Central memory CD4-positive, alpha-beta T cell (primary cell): ENCODE measurements around the gene GATA1.
A peak's percentile ranks its signal among the peaks of the same experiment; 100 is the strongest.
"Not testable (repeated sequence)": the region's sequence is repeated elsewhere in the genome, so short reads cannot be mapped to it uniquely, and the experiment has no call there.

Source experiments
- DNase-seq: peaks from one replicate; pipeline ENCODE4 v3.0.0; 2022

GATA1 gene

DNA sequence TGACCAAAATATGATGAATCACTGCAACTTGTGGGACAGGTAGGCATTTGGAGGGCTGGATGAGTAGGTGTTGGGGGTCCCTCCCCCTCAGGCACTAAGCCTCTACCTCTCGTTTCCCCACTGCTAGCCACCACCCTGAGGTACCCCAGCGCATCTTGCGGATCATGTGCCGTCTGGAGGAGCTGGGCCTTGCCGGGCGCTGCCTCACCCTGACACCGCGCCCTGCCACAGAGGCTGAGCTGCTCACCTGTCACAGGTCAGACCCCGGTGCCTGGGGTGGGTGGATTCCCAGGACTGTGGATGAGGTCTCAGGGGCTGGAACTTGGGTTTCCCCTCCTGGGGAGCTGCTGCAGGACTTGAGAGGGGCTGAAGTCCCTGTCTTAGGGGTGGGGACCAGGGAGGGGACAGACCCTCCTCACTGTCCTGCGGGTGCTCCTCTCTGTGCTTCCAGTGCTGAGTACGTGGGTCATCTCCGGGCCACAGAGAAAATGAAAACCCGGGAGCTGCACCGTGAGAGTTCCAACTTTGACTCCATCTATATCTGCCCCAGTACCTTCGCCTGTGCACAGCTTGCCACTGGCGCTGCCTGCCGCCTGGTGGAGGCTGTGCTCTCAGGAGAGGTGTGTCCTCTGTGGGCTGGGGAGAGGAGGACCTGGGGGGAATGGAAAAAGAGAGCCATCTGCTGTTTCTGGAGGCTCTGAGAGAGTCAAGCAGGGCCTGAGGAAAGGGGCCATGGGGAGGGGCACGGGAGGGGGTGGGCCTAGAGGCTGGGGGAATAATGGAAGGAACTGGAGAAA lies 29.8 kb downstream of the GATA1 start:
- DNase-seq: no peak

GRCh38 chrX:48818098-48818497 lies 31.7 kb downstream of the GATA1 start:
- no peak for DNase-seq

DNA sequence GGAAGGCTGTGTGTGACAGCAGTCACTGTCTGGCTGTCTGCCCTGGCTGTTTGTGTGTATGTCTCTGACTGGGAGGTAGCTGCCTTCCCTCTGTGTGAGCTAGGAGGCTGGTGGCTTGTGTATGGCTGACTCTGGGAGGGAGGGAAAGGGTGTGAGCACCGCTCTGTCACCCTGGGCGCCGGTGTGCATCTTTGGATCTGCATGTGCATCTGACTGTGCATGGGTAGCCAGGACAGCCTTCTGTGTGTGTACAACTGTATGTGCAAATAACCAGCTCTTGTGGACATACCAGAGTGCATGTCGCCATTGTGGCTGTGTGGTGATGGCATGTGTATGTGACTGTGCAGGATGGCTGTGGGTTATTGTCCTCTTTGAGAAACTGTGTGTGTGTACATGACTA lies 32.5 kb downstream of the GATA1 start:
- no peak for DNase-seq

- not testable (repeated sequence) for DNase-seq
Measured at GRCh38 chrX:48819394-48819793, 33.0 kb downstream of the GATA1 start.

- no peak for DNase-seq
Measured at GRCh38 chrX:48823053-48823452, 36.7 kb downstream of the GATA1 start.

DNA sequence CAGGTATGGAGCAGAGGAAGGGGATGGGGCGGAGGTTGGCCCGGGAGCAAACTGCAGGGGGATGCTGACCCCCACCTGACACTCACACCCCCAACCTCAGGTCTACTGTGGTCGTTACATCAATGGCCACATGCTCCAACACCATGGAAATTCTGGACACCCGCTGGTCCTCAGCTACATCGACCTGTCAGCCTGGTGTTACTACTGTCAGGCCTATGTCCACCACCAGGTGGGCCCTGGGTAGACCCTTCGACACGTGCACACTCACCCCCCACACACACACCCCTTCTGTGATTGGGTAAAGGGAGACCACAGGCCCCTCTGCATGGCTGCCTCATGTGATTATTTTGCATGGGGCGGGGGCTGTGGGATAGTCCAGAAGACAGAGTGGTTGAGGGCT lies 37.7 kb downstream of the GATA1 start:
- no peak for DNase-seq

DNA sequence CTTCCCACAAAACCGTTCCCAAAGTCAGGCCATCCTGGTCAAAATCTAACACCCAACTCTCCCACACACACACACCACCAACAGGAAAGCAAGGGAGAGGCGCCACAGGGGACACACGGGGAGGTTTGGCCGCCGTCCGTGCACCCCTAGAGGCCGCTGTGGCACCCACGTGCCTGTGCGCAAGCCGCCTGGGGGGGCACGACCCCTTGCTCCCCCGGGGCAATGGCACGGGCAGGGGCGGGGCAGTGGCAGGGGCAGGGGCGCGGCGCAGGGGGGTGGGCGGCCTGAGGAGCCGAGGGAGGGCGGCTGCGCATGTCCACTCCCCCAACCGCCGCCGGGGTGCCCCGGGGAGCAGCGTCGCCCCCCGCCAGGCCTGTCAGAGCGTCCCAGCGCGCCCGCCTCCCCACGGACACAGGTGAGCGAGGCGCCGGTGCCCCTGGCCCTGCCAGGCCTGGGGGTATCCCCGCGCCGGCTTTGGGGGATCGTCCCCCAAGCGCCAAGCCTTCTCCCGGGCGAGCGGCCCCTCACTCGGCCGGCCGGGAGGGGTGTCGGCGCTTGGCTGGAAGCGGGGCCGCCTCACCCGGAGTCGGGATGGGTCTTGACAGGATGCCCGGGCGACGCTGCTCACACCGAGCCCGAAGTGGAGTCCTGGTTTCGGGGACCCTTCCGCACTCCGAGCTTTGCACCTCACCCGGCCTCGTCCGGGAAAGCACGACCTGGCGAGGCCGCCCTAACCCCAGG lies 39.9 kb downstream of the GATA1 start, which contains the start of gene ERAS:
ERAS (plus strand) TSS at position 379 of the 741 bp plus-strand sequence. CDS start 2,611 bp downstream, outside the sequence.
- no peak for DNase-seq

GRCh38 chrX:48826876-48827653 lies 40.7 kb downstream of the GATA1 start:
- no peak for DNase-seq

DNA sequence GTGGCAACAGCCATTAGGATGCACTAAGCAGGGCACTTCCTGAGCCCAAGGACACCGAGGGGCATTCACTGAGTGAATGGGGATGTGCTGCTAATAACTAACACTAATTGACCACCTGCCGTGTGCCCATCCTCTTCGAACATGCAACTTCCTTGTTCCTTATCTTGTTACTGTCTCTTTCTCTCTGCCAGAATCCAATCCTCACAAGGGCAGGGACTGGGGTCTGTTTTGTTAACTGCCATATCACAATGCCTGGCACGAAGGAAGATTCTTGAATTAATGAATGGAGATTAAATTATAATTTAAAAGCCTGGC lies 41.2 kb downstream of the GATA1 start:
- no peak for DNase-seq

DNA sequence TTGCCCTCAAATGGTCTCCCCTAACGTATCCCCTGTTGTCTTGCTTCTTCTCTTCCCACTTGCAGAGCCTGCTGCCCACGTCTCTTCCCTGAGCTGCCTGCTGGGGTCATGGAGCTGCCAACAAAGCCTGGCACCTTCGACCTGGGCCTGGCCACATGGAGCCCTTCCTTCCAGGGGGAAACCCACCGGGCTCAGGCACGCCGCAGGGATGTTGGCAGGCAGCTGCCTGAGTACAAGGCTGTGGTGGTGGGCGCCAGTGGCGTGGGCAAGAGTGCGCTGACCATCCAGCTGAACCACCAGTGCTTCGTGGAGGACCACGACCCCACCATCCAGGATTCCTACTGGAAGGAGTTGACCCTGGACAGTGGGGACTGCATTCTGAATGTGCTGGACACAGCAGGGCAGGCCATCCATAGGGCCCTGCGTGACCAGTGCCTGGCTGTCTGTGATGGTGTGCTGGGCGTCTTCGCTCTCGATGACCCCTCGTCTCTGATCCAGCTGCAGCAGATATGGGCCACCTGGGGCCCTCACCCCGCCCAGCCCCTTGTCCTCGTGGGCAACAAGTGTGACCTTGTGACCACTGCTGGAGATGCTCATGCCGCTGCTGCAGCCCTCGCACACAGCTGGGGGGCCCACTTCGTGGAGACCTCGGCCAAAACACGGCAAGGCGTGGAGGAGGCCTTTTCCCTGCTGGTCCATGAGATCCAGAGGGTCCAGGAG lies 42.8 kb downstream of the GATA1 start:
- DNase-seq: no peak

DNA sequence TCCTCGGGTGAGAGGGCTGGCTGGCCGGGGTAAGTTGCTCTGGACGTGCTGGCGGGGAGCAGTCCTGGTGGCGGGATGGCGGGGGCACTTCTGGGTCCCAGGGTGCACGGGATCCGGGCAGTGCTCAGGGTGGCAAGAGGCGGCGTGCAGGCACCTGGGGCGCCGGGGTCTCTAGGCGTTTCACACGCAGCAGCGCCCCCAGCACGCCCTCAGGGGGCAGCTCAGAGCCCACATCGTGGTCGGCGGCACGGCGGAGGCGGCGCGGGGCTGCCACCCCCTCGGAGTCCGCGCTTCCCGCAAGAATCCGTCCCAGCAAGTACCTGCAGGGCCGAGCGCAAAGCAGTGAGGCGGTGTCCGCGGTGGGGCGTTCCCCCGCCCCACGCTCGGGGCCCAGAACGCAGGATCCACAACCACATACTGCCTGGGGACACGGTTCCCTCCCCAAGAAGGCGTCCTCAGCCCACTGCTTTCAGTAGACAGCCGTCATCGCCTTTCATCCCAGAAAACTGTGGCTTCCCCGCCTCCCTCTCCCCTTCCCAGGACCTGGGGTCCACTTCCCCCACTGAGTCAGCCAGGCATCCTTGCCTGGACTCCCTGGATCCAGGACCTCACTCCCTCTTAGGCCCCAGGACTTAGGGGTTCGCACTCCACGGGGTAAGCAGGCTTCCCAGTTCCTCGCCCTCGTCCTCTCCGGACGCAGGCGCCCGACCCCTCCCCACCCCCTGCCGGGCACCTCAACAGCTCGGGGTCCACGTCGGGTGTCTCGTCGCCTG lies 44.9 kb downstream of the GATA1 start:
- DNase-seq: no peak

DNA sequence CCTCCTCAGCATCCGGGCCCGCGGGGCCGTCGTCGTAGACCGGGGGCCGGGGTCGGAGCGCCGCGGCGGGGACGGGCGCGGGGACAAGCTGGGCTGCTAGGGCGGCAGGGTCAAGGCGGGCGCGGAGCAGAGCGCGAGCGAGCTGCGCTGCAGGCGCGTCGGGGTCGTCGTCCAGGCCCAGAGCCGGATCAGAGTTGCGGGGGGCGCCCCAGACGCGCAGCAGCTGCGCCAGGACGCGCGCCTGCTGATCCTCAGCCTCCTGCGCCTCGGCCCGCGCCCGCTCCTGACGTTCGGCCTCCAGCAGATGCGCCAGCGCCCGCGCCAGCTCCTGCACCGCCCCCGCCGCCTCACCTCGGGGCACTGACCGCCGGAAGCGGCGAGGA lies 45.5 kb downstream of the GATA1 start:
- DNase-seq: no peak

GRCh38 chrX:48833542-48834138 lies 47.2 kb downstream of the GATA1 start:
- DNase-seq: no peak

- DNase-seq: no peak
Measured at GRCh38 chrX:48834383-48834709, 48.0 kb downstream of the GATA1 start.

GRCh38 chrX:48835524-48836329 lies 49.3 kb downstream of the GATA1 start, which contains the start of gene PCSK1N:
Gene PCSK1N (minus strand): TSS chrX:48835610. CDS start chrX:48835532, 78 bp downstream.
- peak; percentile 46 for DNase-seq

DNA sequence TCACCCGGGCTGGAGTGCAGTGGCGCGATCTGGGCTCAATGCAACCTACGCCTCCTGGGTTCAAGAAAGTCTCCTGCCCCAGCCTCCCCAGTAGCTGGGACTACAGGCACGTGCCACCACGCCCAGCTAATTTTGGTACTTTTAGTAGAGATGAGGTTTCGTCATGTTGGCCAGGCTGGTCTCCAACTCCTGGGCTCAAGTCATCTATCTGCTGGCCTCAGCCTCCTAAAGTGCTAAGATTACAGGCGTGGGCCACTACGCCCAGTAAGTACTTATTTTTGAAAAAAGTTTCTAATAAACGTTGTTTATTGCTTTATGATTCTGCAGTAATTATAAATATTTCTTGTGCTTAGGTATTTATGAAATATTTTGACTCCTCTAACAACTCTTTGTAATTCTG lies 53.3 kb downstream of the GATA1 start:
- DNase-seq: no peak
